Stimulated activated CD8-positive, alpha-beta memory T cell treated with anti-CD3 and anti-CD28 coated beads, Interleukin-12 subunit alpha, Interleukin-12 subunit beta, amount 100 ng/mL, for 4 hours (primary cell): ENCODE data around the gene ARHGEF38.
"Not testable (repeated sequence)": the region's sequence is repeated elsewhere in the genome, so short reads cannot be mapped to it uniquely, and the experiment has no call there.

ENCODE experiments used
- DNase-seq: peaks from one replicate; pipeline ENCODE4 v3.0.0-alpha.2; 2020; ENCODE audit warnings: low read depth

Gene ARHGEF38

GRCh38 chr4:105609819-105610218 lies 57.4 kb downstream of the ARHGEF38 start:
- DNase-seq: not testable (repeated sequence)

DNA sequence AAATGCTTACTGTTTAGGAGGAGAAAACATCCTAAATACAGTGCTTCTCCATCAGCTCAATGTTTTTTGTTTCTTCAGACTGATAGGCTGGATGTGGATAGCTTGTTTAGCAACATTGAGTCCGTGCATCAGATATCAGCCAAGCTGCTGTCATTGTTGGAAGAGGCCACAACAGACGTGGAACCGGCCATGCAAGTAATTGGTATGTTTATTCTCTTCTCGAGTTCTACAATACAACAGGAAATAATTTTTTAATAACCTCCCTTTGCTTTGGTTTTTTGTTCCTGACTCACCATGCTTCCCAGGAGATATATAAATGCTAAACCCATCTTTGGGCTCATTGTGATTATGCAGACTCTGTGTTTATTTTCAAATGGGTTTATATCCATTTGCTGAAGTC lies 60.9 kb downstream of the ARHGEF38 start:
- DNase-seq: no peak

- no peak for DNase-seq
Observed at GRCh38 chr4:105619188-105619931, 66.9 kb downstream of the ARHGEF38 start.

GRCh38 chr4:105620640-105621323 lies 68.4 kb downstream of the ARHGEF38 start:
- DNase-seq: no peak

DNA sequence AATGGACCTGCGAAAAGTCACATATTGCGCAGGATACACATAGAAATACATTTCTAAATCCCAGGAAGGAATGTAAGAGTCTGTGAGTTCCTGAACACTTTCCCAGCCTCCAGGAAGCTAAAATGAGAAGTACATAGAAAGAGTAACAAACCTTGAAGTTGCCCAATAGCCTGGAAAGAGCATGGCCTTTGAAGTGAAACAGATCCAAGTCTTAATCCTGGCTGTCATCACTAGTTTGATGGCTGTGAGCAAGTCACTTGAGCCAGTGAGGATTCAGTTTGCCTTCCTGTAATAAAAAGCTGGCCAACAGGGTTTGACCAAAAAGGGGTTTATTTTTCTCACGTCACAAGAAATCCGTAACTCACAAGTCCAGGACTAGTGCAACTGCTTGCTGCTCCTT lies 69.8 kb downstream of the ARHGEF38 start:
- DNase-seq: no peak

- no peak for DNase-seq
Observed at GRCh38 chr4:105623099-105623498, 70.7 kb downstream of the ARHGEF38 start.

DNA sequence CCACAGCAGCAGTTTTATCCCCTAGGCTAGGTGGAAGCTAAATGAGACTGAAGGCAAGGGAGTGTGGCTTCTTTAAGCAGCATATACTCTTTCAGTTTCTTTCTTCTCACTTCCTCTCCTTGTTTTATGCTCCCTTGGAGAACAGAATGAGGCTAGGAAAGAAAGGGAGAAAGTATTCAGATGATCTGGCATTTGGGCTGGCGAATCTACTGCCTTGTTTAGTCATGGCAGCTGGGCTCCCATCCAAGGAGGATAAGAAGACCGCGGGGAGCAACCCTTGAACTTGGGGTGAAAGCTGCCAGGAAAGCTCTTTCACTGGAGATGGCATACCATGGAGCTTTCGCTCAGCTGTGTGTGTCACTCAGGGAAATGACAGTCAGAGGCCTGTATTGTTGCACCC lies 72.1 kb downstream of the ARHGEF38 start:
- DNase-seq: no peak

DNA sequence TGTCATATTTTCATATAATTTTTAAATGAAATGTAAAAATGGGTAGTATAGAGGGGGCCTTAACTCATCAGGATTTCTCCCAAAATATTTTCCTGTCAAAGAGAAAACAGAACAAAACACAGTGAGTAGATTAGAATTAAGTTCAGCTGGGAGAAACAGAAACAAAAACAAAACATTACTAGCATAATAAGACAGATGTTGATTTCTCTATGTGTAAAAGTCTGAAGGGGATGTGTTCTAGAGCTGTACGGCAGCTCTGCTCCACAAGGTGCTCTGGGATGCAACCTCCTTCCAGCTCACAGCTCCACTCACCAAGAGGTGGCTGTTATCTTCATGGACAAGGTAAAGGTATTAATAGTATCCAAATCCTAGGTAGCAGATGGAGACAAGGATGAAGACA lies 72.8 kb downstream of the ARHGEF38 start:
- no peak for DNase-seq

- DNase-seq: no peak
Observed at GRCh38 chr4:105626846-105627245, 74.4 kb downstream of the ARHGEF38 start.

- no peak for DNase-seq
Observed at GRCh38 chr4:105627620-105628019, 75.2 kb downstream of the ARHGEF38 start.

- no peak for DNase-seq
Observed at GRCh38 chr4:105630670-105631655, 78.5 kb downstream of the ARHGEF38 start.

DNA sequence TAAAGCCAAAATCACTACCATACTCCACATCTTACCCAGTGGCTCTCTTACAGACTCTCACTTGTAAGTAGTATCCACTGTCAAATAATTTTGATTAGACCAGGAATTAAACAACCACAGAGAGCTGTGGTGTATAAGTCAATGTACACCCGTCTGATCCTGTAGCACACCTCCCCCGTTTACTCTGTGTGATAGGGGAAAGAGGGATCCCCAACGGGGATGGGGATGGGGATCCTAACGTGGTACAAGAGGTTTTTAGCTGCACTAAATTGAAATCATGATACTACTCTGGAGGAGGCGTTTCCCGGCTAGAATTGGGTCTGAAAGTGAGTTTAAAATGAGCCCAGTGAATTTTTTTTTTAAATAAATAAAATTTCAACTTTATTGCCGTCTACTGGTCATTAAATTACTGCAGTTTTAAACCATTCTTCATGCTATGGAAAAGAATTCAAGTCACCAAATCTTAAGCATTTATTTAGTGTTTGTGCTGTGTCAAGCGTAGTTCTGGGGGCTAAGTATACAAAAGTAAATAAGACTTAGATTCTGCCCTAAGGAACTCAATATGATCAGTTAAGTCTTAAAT lies 79.5 kb downstream of the ARHGEF38 start:
- no peak for DNase-seq

DNA sequence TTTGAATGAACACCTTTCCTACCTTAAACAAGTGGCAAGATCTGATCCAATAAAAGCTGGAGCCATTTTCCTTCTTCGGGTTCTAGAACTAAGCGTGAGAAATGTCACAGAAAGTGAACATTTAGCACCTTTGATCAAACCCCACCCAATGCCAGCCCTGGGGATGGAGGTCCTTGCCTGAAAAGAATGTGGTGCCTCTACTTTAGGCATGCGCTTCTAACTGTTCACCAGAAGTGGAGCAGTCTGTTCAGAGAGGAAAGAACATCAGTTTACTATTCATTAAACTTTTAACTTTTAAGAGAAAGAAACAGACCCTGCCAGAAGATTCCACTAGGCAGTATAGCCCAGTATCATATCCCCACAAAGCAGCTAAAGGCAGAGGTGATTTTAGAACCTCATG lies 80.2 kb downstream of the ARHGEF38 start:
- no peak for DNase-seq

DNA sequence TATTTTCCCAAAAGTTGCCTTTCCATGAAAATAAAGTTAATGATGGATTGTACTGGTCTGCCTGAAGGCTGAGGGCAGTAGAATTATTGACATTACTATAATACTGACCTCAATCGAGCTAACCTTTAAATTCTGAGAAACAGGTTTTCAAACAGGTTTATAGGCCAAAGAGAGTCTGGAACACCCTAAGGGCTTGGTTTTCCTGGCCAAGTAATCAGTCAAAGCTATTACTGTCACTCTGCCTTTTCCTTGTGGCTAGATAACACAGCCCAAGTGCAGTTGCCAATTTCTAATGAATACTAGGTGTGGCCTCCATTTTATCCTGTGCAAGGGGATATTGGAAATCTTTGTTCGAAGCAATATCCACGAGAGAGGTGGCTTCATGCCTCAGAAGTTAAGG lies 80.8 kb downstream of the ARHGEF38 start:
- DNase-seq: no peak

- no peak for DNase-seq
Observed at GRCh38 chr4:105634402-105635080, 82.1 kb downstream of the ARHGEF38 start.

DNA sequence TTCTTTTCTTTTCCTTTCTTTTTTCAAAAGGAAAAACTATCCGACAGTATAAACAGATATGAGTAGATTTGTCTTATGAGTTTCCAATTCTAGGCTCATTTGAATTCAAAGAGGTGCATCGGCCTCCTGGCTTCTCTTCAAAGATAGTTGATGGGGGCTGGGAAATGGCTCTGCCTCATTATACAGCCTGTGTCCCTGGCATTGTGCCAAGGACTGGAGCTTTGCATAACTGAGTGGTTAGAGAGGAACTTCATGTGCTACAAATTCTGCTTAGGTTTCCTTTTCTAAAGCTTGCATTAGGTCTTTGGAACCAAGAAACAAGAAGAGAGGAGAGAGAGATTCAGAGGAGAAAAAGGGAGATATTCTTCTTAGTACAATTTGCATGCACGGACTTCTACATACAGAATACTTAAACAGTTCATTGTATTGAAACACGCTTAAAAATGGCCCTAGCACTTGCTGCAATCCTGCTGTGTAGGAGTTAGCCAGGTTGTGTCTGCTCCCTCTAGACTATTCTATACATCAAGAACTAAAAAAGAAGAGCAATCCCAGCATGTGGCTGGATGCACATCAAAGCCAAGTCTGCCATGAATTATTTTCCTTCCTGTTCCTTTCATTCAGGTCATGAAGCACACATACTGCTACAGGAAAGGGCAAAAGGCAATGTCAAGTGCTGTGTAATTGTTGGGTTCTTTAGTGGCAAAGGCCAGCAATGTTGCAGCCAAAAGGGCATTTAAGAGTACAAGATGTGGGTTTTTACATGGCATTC lies 85.2 kb downstream of the ARHGEF38 start:
- no peak for DNase-seq

DNA sequence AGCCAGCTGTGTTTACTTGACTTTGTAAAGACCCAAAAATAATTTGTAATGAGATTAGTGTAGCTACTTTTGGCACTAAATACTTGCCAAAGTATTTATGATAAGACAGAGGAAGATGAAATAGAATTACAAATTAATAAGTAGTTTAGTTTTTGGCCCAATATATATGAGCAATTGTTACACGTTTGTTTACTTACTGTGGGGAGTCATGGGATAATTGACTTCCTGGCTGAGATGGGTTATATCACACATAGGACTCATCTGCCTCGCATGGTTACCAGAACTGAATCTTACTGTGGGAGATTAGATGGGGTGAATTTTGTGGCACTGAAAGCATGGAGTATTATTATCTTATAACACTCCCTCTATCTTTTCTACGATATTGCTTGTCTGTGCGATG lies 89.4 kb downstream of the ARHGEF38 start:
- DNase-seq: no peak

GRCh38 chr4:105644257-105644656 lies 91.8 kb downstream of the ARHGEF38 start:
- no peak for DNase-seq

DNA sequence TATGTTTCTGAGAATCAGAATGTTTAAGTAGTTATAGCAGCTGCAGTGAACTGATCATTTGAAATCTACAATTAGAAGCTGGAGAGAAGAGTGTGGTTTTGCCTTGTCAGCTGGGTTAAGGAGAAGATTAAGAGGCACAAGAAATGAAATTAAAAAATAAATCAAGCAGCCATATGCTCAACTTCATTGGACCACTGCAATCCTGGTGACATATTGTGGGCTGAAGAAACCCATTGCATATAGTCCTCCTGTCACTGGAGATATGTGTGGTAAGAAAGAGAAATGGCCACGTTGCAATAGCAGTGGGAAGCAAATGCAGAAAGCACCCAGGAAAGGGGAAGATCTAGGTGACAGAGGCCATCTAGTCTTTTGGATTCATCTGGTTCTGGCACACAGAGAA lies 93.0 kb downstream of the ARHGEF38 start:
- no peak for DNase-seq

DNA sequence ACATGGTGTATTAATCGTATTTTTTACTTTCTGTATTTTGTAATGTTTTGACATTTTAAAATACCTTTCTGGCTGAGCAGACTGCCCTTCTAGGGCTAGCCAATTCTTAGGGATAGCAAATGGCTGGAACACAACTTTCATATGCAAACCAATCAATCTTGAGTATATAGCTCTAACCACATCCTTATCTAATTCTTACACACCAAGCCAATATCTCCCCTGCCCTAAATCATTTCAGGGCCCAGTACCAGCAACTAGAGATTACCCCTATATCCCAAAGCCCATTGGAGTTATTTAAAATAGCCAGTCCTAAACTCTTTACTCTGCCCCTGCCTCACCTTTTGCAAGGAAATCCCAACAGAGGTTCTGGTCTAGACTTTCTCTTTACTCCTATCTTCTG lies 97.8 kb downstream of the ARHGEF38 start:
- no peak for DNase-seq

DNA sequence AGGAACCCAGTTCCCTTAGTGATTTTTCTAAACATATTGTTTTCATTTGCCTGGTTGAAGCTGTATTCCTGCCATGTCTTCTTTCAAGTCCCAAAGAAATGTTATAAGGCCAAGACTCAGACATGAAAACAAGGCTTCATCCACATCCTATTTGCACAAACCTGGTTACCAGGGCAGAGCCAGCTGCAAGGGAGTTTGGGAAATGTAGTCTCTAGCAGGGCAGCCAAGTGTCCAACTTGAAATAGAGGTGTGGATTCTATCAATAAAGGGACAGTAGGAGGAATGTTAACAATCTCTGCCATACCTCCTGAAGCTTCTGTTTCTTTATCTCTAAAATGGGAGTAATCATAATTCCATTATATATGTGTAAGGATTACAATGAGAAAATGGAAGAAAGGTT lies 99.5 kb downstream of the ARHGEF38 start:
- no peak for DNase-seq
